ENCODE data around the gene TSHZ3.
A peak's percentile ranks its signal among the peaks of the same experiment; 100 is the strongest.

TSHZ3 gene

GRCh38 chr19:31313291-31314030 is 35.8 kb downstream of the TSHZ3 start:
- no peak for DNase-seq

- DNase-seq = no peak
Measured at GRCh38 chr19:31312677-31313244, 36.5 kb downstream of the TSHZ3 start.

- DNase-seq = peak; percentile 36
Measured at GRCh38 chr19:31312009-31312676, 37.1 kb downstream of the TSHZ3 start.

- DNase-seq = no peak
Measured at GRCh38 chr19:31310432-31311133, 38.7 kb downstream of the TSHZ3 start.

- DNase-seq = no peak
Measured at GRCh38 chr19:31308781-31309180, 40.5 kb downstream of the TSHZ3 start.

GRCh38 chr19:31307071-31307669 is 42.1 kb downstream of the TSHZ3 start:
- no peak for DNase-seq

- no peak for DNase-seq
Measured at GRCh38 chr19:31306006-31306753, 43.1 kb downstream of the TSHZ3 start.

- DNase-seq = no peak
Measured at GRCh38 chr19:31304831-31305312, 44.4 kb downstream of the TSHZ3 start.

- no peak for DNase-seq
Measured at GRCh38 chr19:31303262-31303815, 45.9 kb downstream of the TSHZ3 start.

- no peak for DNase-seq
Measured at GRCh38 chr19:31301306-31301980, 47.8 kb downstream of the TSHZ3 start.

- no peak for DNase-seq
Measured at GRCh38 chr19:31300422-31300821, 48.8 kb downstream of the TSHZ3 start.

- no peak for DNase-seq
Measured at GRCh38 chr19:31299665-31300064, 49.6 kb downstream of the TSHZ3 start.

GRCh38 chr19:31297991-31298390 is 51.2 kb downstream of the TSHZ3 start:
- DNase-seq = no peak

GRCh38 chr19:31296741-31297390 is 52.4 kb downstream of the TSHZ3 start:
- no peak for DNase-seq

- no peak for DNase-seq
Measured at GRCh38 chr19:31294189-31294588, 55.0 kb downstream of the TSHZ3 start.

GRCh38 chr19:31292639-31293185 is 56.5 kb downstream of the TSHZ3 start:
- DNase-seq = no peak

GRCh38 chr19:31290931-31291590 is 58.2 kb downstream of the TSHZ3 start:
- no peak for DNase-seq

- no peak for DNase-seq
Measured at GRCh38 chr19:31289976-31290375, 59.3 kb downstream of the TSHZ3 start.

GRCh38 chr19:31289381-31289880 is 59.8 kb downstream of the TSHZ3 start:
- no peak for DNase-seq

- DNase-seq = no peak
Measured at GRCh38 chr19:31286491-31286890, 62.7 kb downstream of the TSHZ3 start.
